H9 (cell line): ENCODE data around the gene FBXL19. TPM values are rescaled to one million over a fixed set of nuclear protein-coding genes. Genes with fewer than 3 reads are reported as not detected.

Experiments
- DNase-seq: peaks from one replicate; pipeline ENCODE4 v3.0.0-alpha.2; 2017
- H2AFZ ChIP-seq: one replicate; pipeline ENCODE4 v1.6.1; 2013; ENCODE audit warnings: mild to moderate bottlenecking, low read length, control low read depth, moderate library complexity
- H2AK5ac ChIP-seq: 2 replicates; pipeline ENCODE4 v1.6.1; 2013; ENCODE audit warnings: low read length, control low read depth, mixed read lengths; ENCODE audit not compliant: insufficient read length
- H2BK120ac ChIP-seq: one replicate; pipeline ENCODE4 v1.6.1; 2013; ENCODE audit warnings: low read depth, mild to moderate bottlenecking, low read length, control low read depth, inconsistent platforms; ENCODE audit not compliant: poor library complexity, severe bottlenecking
- H2BK12ac ChIP-seq: 2 replicates; pipeline ENCODE4 v1.6.1; 2013; ENCODE audit warnings: low read length, control low read depth, mixed read lengths, low read depth; ENCODE audit not compliant: insufficient read length
- H2BK15ac ChIP-seq: 2 replicates; pipeline ENCODE4 v1.6.1; 2013; ENCODE audit warnings: low read depth, low read length, control low read depth
- H2BK20ac ChIP-seq: one replicate; pipeline ENCODE4 v1.6.1; 2013; ENCODE audit warnings: low read depth, mild to moderate bottlenecking, low read length, control low read depth, inconsistent platforms; ENCODE audit not compliant: poor library complexity, severe bottlenecking
- H2BK5ac ChIP-seq: 2 replicates; pipeline ENCODE4 v1.6.1; 2013; ENCODE audit warnings: low read length, control low read depth, mixed read lengths; ENCODE audit not compliant: insufficient read length
- H3K14ac ChIP-seq: 2 replicates; pipeline ENCODE4 v1.6.1; 2013; ENCODE audit warnings: low read length, control low read depth; ENCODE audit not compliant: insufficient read depth
- H3K18ac ChIP-seq: 2 replicates; pipeline ENCODE4 v1.6.1; 2013; ENCODE audit warnings: low read depth, mild to moderate bottlenecking, mixed read lengths, low read length, control low read depth; ENCODE audit not compliant: insufficient read length
- H3K23ac ChIP-seq: 2 replicates; pipeline ENCODE4 v1.6.1; 2013; ENCODE audit warnings: low read length, control low read depth, mixed read lengths, low read depth; ENCODE audit not compliant: insufficient read length
- H3K23me2 ChIP-seq: 2 replicates; pipeline ENCODE4 v1.6.1; 2013; ENCODE audit warnings: low read depth, mild to moderate bottlenecking, mixed read lengths, low read length, control low read depth; ENCODE audit not compliant: insufficient read length, poor library complexity, severe bottlenecking
- H3K27ac ChIP-seq: 2 replicates; pipeline ENCODE4 v1.5.1; 2013; ENCODE audit warnings: low read length, control low read depth, mixed read lengths, low read depth; ENCODE audit not compliant: insufficient read length
- H3K27me3 ChIP-seq: 2 replicates; pipeline ENCODE4 v1.6.1; 2013; ENCODE audit warnings: low read length, control low read depth, inconsistent platforms; ENCODE audit not compliant: insufficient read depth
- H3K4ac ChIP-seq: 2 replicates; pipeline ENCODE4 v1.6.1; 2013; ENCODE audit warnings: low read depth, mild to moderate bottlenecking, control low read depth, inconsistent platforms, low read length, moderate library complexity
- H3K4me1 ChIP-seq: 2 replicates; pipeline ENCODE4 v1.6.1; 2013; ENCODE audit warnings: low read length, control low read depth, inconsistent platforms; ENCODE audit not compliant: insufficient read depth
- H3K4me2 ChIP-seq: 2 replicates; pipeline ENCODE4 v1.6.1; 2013; ENCODE audit warnings: low read length, control low read depth, mixed read lengths; ENCODE audit not compliant: insufficient read length, insufficient read depth
- H3K56ac ChIP-seq: 2 replicates; pipeline ENCODE4 v1.6.1; 2013; ENCODE audit warnings: low read depth, mild to moderate bottlenecking, mixed read lengths, low read length, control low read depth; ENCODE audit not compliant: insufficient read length
- H3K79me1 ChIP-seq: 2 replicates; pipeline ENCODE4 v1.6.1; 2013; ENCODE audit warnings: low read depth, mild to moderate bottlenecking, moderate library complexity, low read length, control low read depth, inconsistent platforms; ENCODE audit not compliant: insufficient read depth, poor library complexity, severe bottlenecking
- H3K79me2 ChIP-seq: 2 replicates; pipeline ENCODE4 v1.6.1; 2013; ENCODE audit warnings: low read length, control low read depth, inconsistent platforms; ENCODE audit not compliant: insufficient read depth
- H3K9ac ChIP-seq: 2 replicates; pipeline ENCODE4 v1.6.1; 2013; ENCODE audit warnings: low read length, control low read depth, mixed read lengths; ENCODE audit not compliant: insufficient read length; ENCODE audit errors: extremely low read depth
- H3K9me3 ChIP-seq: one replicate; pipeline ENCODE4 v1.6.1; 2013; ENCODE audit warnings: low read depth, low read length, inconsistent platforms; ENCODE audit not compliant: control insufficient read depth
- H3T11ph ChIP-seq: one replicate; pipeline ENCODE4 v1.6.1; 2013; ENCODE audit warnings: mild to moderate bottlenecking, low read length, control low read depth, inconsistent platforms
- H4K20me1 ChIP-seq: one replicate; pipeline ENCODE4 v1.6.1; 2013; ENCODE audit not compliant: control insufficient read depth, insufficient read length, insufficient read depth
- H4K5ac ChIP-seq: 2 replicates; pipeline ENCODE4 v1.6.1; 2013; ENCODE audit warnings: low read depth, mild to moderate bottlenecking, mixed read lengths, low read length, control low read depth; ENCODE audit not compliant: insufficient read length
- H4K8ac ChIP-seq: replicated peaks from 2 replicates; pipeline ENCODE4 v1.6.1; 2013; ENCODE audit warnings: low read length, control low read depth, mixed read lengths, low read depth; ENCODE audit not compliant: insufficient read length
- H4K91ac ChIP-seq: 2 replicates; pipeline ENCODE4 v1.6.1; 2013; ENCODE audit warnings: low read depth, mild to moderate bottlenecking, moderate library complexity, mixed read lengths, low read length, control low read depth; ENCODE audit not compliant: insufficient read length
- H3K27ac Mint-ChIP-seq, 3 experiments: 2 replicates in 2 of 3; 3 replicates in 1 of 3; pipeline ENCODE4 v1.8.0; 2020 to 2021; ENCODE audit warnings: mixed read lengths in 3 of 3, mild to moderate bottlenecking in 1 of 3, moderate library complexity in 1 of 3
- H3K27me3 Mint-ChIP-seq: 2 replicates; pipeline ENCODE4 v1.8.0; 2021; ENCODE audit warnings: low read depth, mild to moderate bottlenecking, moderate library complexity, mixed read lengths
- H3K36me3 Mint-ChIP-seq, 3 experiments: 2 replicates in 2 of 3; 3 replicates in 1 of 3; pipeline ENCODE4 v1.8.0; 2020 to 2021; ENCODE audit warnings: low read depth in 3 of 3, mixed read lengths in 3 of 3; ENCODE audit not compliant: insufficient read depth in 1 of 3
- H3K4me1 Mint-ChIP-seq, 2 experiments: 2 replicates each; pipeline ENCODE4 v1.8.0; 2020; ENCODE audit warnings: mixed read lengths in 2 of 2
- H3K4me3 Mint-ChIP-seq, 2 experiments: 2 replicates in 1 of 2; 3 replicates in 1 of 2; pipeline ENCODE4 v1.8.0; 2020 to 2021; ENCODE audit warnings: mild to moderate bottlenecking in 2 of 2, mixed read lengths in 2 of 2, moderate library complexity in 1 of 2
- H3K9me3 Mint-ChIP-seq, 2 experiments: 2 replicates in 1 of 2; 3 replicates in 1 of 2; pipeline ENCODE4 v1.8.0; 2020; ENCODE audit warnings: mild to moderate bottlenecking in 2 of 2, mixed read lengths in 2 of 2, moderate library complexity in 1 of 2
- WGBS: extraction: QIAGEN DNeasy Blood & Tissue Kit; methylation state at CpG from one replicate; pipeline ENCODE4 v1.1.7; 2013; ENCODE audit warnings: missing lambda C conversion rate, low lambda C conversion rate, mixed read lengths; ENCODE audit not compliant: insufficient read length; ENCODE audit errors: extremely low coverage; 5-methylcytosine and 5-hydroxymethylcytosine counted together
- total RNA-seq: library from RNA; stranded (reverse); gene quantifications from 2 replicates; pipeline ENCODE4 v1.2.1, GENCODE V29; 2021
- TF ChIP-seq, protein P1 (sequence below): fragments of 200-600 bp; sonication (generic); conservative IDR thresholded peaks from 3 replicates; pipeline ENCODE4 v1.8.0; 2021; ENCODE audit warnings: antibody characterized with exemption, mild to moderate bottlenecking

FBXL19 gene
- total RNA-seq, 1 experiment from 2014 or later, result 66.8 TPM

DNA sequence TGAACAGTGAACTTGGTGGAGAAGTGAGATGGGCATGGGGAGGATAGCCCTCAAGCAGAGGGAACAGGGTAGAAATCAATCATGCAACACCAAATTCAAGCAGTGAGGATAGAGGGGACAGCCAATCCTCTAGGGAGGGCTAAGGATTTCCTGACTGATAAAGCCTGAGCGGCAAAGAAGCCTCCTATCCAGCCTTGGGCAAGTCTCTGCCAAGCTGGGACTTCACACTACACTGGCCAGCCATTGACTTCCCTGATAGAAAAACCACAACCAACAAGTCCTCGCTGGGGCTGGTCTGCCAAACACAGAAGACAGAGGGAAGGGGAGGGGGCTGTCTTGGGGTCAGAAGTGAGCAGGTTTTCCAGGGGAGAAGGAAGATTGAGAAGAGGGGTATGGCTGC lies 2.5 kb upstream of the FBXL19 start:
- Mint-ChIP-seq H3K4me3 (peak overlapping the region in 1 of 2 experiments; percentile 68; a peak in 3 of 5 replicates), H3K4me1 (peaks cover 8 to 17% of the 10 kb centered on the region in 2 experiments), H3K9me3 (no peaks in the 10 kb centered on the region; a peak in 1 of 5 replicates), H3K27me3 (no peaks in the 10 kb centered on the region), H3K36me3 (peaks cover 2 to 5% (median 3%) of the 10 kb centered on the region in 3 experiments), H3K27ac (peak overlapping the region in 1 of 3 experiments; percentile 100; a peak in 1 of 7 replicates)
- Histone ChIP-seq H3K14ac (no peak overlapping the region), H3K9me3 (no peaks in the 10 kb centered on the region), H2BK5ac (no peak overlapping the region), H3K18ac (no peak overlapping the region), H3K9ac (no peak overlapping the region), H3K79me2 (no peaks in the 10 kb centered on the region), H3K23ac (no peak overlapping the region), H2BK20ac (no peak overlapping the region), H4K91ac (no peak overlapping the region), H3K27ac (no peak overlapping the region), H3K4me2 (no peak overlapping the region), H3K56ac (no peak overlapping the region), H4K5ac (no peak overlapping the region), H3T11ph (no peak overlapping the region), H2BK12ac (no peak overlapping the region), H3K79me1 (no peaks in the 10 kb centered on the region), H3K27me3 (no peaks in the 10 kb centered on the region), H3K4ac (no peak overlapping the region), H4K20me1 (no peaks in the 10 kb centered on the region), H3K23me2 (peaks cover 10% of the 10 kb centered on the region), H2BK15ac (no peak overlapping the region), H2AFZ (no peak overlapping the region), H3K4me1 (no peaks in the 10 kb centered on the region), H4K8ac (no peak overlapping the region), H2AK5ac (no peak overlapping the region), H2BK120ac (no peak overlapping the region)
- no peak for DNase-seq
- WGBS, result no CpG with 5 or more reads among the region's 2 CpGs
- TF ChIP-seq, protein P1, sequence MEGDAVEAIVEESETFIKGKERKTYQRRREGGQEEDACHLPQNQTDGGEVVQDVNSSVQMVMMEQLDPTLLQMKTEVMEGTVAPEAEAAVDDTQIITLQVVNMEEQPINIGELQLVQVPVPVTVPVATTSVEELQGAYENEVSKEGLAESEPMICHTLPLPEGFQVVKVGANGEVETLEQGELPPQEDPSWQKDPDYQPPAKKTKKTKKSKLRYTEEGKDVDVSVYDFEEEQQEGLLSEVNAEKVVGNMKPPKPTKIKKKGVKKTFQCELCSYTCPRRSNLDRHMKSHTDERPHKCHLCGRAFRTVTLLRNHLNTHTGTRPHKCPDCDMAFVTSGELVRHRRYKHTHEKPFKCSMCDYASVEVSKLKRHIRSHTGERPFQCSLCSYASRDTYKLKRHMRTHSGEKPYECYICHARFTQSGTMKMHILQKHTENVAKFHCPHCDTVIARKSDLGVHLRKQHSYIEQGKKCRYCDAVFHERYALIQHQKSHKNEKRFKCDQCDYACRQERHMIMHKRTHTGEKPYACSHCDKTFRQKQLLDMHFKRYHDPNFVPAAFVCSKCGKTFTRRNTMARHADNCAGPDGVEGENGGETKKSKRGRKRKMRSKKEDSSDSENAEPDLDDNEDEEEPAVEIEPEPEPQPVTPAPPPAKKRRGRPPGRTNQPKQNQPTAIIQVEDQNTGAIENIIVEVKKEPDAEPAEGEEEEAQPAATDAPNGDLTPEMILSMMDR, result no peak
